22Rv1 (cell line): ENCODE measurements around the gene GJD4.

Source experiments
- H3K27ac ChIP-seq: fragments of 450-650 bp; 2 replicates; pipeline ENCODE4 v1.5.1; 2017
- CTCF ChIP-seq: fragments of 450-650 bp; IDR thresholded peaks from 2 replicates; pipeline ENCODE4 v1.5.1; 2017; ENCODE audit warnings: mild to moderate bottlenecking
- ZFX ChIP-seq: fragments of 450-650 bp; IDR thresholded peaks from 2 replicates; pipeline ENCODE4 v1.6.1; 2017; ENCODE audit warnings: antibody characterized with exemption, borderline replicate concordance

The GJD4 gene

GRCh38 chr10:35626971-35627507 lies 21.9 kb downstream of the GJD4 start:
- TF ChIP-seq ZFX: no peak
- no peak for TF ChIP-seq CTCF
- no peak overlapping the region for H3K27ac ChIP-seq

GRCh38 chr10:35631404-35631803 lies 26.3 kb downstream of the GJD4 start:
- TF ChIP-seq ZFX (no peak), CTCF (no peak)
- no peak overlapping the region for H3K27ac ChIP-seq

- TF ChIP-seq ZFX: no peak
- TF ChIP-seq CTCF: peak; percentile 39
- H3K27ac ChIP-seq: no peak overlapping the region
Measured at GRCh38 chr10:35632027-35632426, 26.9 kb downstream of the GJD4 start.

- no peak for TF ChIP-seq CTCF
- H3K27ac ChIP-seq: no peak overlapping the region
Measured at GRCh38 chr10:35633006-35633980, 28.2 kb downstream of the GJD4 start.

- peak overlapping the region; percentile 54 for H3K27ac ChIP-seq
- peak; percentile 84 for TF ChIP-seq CTCF
- no peak for TF ChIP-seq ZFX
Measured at GRCh38 chr10:35635576-35635975, 30.4 kb downstream of the GJD4 start.

GRCh38 chr10:35636956-35637355 lies 31.8 kb downstream of the GJD4 start:
- TF ChIP-seq ZFX (no peak), CTCF (no peak)
- H3K27ac ChIP-seq: peak overlapping the region; percentile 54

GRCh38 chr10:35637462-35637861 lies 32.3 kb downstream of the GJD4 start:
- TF ChIP-seq CTCF: no peak
- TF ChIP-seq ZFX: no peak
- H3K27ac ChIP-seq: peak overlapping the region; percentile 11; the same call in 1 of the 2 replicates
